SK-N-SH (cell line): ENCODE data around the gene ELOVL2.

ENCODE experiments used
- CTCF ChIP-seq: fragments of 200-600 bp; sonication (generic); IDR thresholded peaks from 2 replicates; pipeline ENCODE4 v1.6.1; 2017; ENCODE audit warnings: antibody characterized with exemption, mild to moderate bottlenecking, moderate library complexity
- FOXM1 ChIP-seq: IDR thresholded peaks from 2 replicates; pipeline ENCODE4 v1.4.0; 2012; ENCODE audit warnings: low read depth, mild to moderate bottlenecking
- NRF1 ChIP-seq: IDR thresholded peaks from 2 replicates; pipeline ENCODE4 v1.6.1; 2012; ENCODE audit warnings: low read depth, mild to moderate bottlenecking, low read length
- POLR2AphosphoS5 ChIP-seq: IDR thresholded peaks from 2 replicates; pipeline ENCODE4 v1.6.1; 2012; ENCODE audit warnings: low read depth, low read length
- TEAD4 ChIP-seq: IDR thresholded peaks from 2 replicates; pipeline ENCODE4 v1.4.0; 2012; ENCODE audit warnings: mild to moderate bottlenecking, borderline replicate concordance; ENCODE audit not compliant: insufficient read depth

- TF ChIP-seq CTCF, result no peak
- no peak for TF ChIP-seq NRF1
- no peak for TF ChIP-seq FOXM1
- no peak for TF ChIP-seq TEAD4
- TF ChIP-seq POLR2AphosphoS5, result no peak
Observed at GRCh38 chr6:10961837-10962236, 82.3 kb downstream of the ELOVL2 start.
